GM18508 (cell line): ENCODE measurements around the gene DIAPH1.
"Not testable (repeated sequence)": the region's sequence is repeated elsewhere in the genome, so short reads cannot be mapped to it uniquely, and the experiment has no call there.

Experiments used
- ATAC-seq: cut with Tn5 transposase; IDR thresholded peaks from one replicate; pipeline ENCODE4 v1.9.1; 2021; ENCODE audit warnings: moderate number of reproducible peaks; ENCODE audit not compliant: insufficient read depth, unreplicated experiment

DIAPH1 gene

GRCh38 chr5:141615991-141616720 lies 2.6 kb downstream of the DIAPH1 start:
- no peak for ATAC-seq

- ATAC-seq = no peak
These were observed 5.5 kb downstream of the DIAPH1 start for GRCh38 chr5:141613344-141613743.

- ATAC-seq = no peak
These were observed 7.5 kb downstream of the DIAPH1 start for GRCh38 chr5:141611289-141611688.

- ATAC-seq = not testable (repeated sequence)
These were observed 8.9 kb downstream of the DIAPH1 start for GRCh38 chr5:141609921-141610320.

- no peak for ATAC-seq
These were observed 9.8 kb downstream of the DIAPH1 start for GRCh38 chr5:141609044-141609443.

- ATAC-seq = no peak
These were observed 10.2 kb downstream of the DIAPH1 start for GRCh38 chr5:141608557-141608956.

GRCh38 chr5:141608046-141608445 lies 10.8 kb downstream of the DIAPH1 start:
- no peak for ATAC-seq

- ATAC-seq = peak; percentile 93
These were observed 13.1 kb downstream of the DIAPH1 start for GRCh38 chr5:141605523-141606277.

GRCh38 chr5:141603923-141604717 lies 14.7 kb downstream of the DIAPH1 start:
- no peak for ATAC-seq

- ATAC-seq = no peak
These were observed 16.2 kb downstream of the DIAPH1 start for GRCh38 chr5:141602606-141603005.

GRCh38 chr5:141598391-141599345 lies 20.1 kb downstream of the DIAPH1 start:
- no peak for ATAC-seq

- ATAC-seq = no peak
These were observed 21.0 kb downstream of the DIAPH1 start for GRCh38 chr5:141597814-141598213.

- no peak for ATAC-seq
These were observed 21.4 kb downstream of the DIAPH1 start for GRCh38 chr5:141597394-141597793.

- ATAC-seq = no peak
These were observed 21.9 kb downstream of the DIAPH1 start for GRCh38 chr5:141596867-141597266.

- no peak for ATAC-seq
These were observed 28.7 kb downstream of the DIAPH1 start for GRCh38 chr5:141590127-141590526.

- ATAC-seq = no peak
These were observed 32.6 kb downstream of the DIAPH1 start for GRCh38 chr5:141586246-141586645.

- ATAC-seq = no peak
These were observed 33.2 kb downstream of the DIAPH1 start for GRCh38 chr5:141585594-141585993.

GRCh38 chr5:141574122-141574510 lies 44.7 kb downstream of the DIAPH1 start:
- no peak for ATAC-seq

GRCh38 chr5:141573489-141574121 lies 45.2 kb downstream of the DIAPH1 start:
- no peak for ATAC-seq
